GM23248 (cell line): ENCODE measurements around the gene MAP1B. TPM values are rescaled to one million over a fixed set of nuclear protein-coding genes. Genes with fewer than 3 reads are reported as not detected.
A peak's percentile ranks its signal among the peaks of the same experiment; 100 is the strongest.

Experiments
- DNase-seq: peaks from one replicate; pipeline ENCODE4 v3.0.0-alpha.2; 2015
- H2AFZ ChIP-seq: fragments of 200-600 bp; sonication (generic); 2 replicates; pipeline ENCODE4 v1.6.1; 2016; ENCODE audit warnings: antibody characterized with exemption
- H3F3A ChIP-seq: fragments of 200-600 bp; sonication (generic); 2 replicates; pipeline ENCODE4 v1.6.1; 2016; ENCODE audit warnings: mild to moderate bottlenecking, antibody characterized with exemption, mixed run types; ENCODE audit not compliant: insufficient read depth
- H3K27ac ChIP-seq: fragments of 200-600 bp; sonication (generic); 2 replicates; pipeline ENCODE4 v1.5.1; 2016; ENCODE audit warnings: mild to moderate bottlenecking
- H3K27me3 ChIP-seq: fragments of 200-600 bp; sonication (generic); replicated peaks from 2 replicates; pipeline ENCODE4 v1.6.1; 2016; ENCODE audit warnings: mild to moderate bottlenecking; ENCODE audit not compliant: insufficient read depth
- H3K36me3 ChIP-seq: fragments of 200-600 bp; sonication (generic); 2 replicates; pipeline ENCODE4 v1.6.1; 2016; ENCODE audit warnings: low read depth, mild to moderate bottlenecking
- H3K4me1 ChIP-seq: fragments of 200-600 bp; sonication (generic); 2 replicates; pipeline ENCODE4 v1.6.1; 2016; ENCODE audit warnings: mild to moderate bottlenecking; ENCODE audit not compliant: insufficient read depth
- H3K4me2 ChIP-seq: fragments of 200-600 bp; sonication (generic); one replicate; pipeline ENCODE4 v1.6.1; 2016; ENCODE audit warnings: mild to moderate bottlenecking; ENCODE audit not compliant: unreplicated experiment
- H3K4me3 ChIP-seq: fragments of 200-600 bp; sonication (generic); 2 replicates; pipeline ENCODE4 v1.5.1; 2016; ENCODE audit warnings: mild to moderate bottlenecking
- H3K79me2 ChIP-seq: fragments of 200-600 bp; sonication (generic); 2 replicates; pipeline ENCODE4 v1.6.1; 2016; ENCODE audit warnings: mild to moderate bottlenecking; ENCODE audit not compliant: insufficient read depth
- H3K9ac ChIP-seq: fragments of 200-600 bp; sonication (generic); 2 replicates; pipeline ENCODE4 v1.6.1; 2016; ENCODE audit warnings: mild to moderate bottlenecking
- H3K9me2 ChIP-seq: fragments of 200-600 bp; sonication (generic); 2 replicates; pipeline ENCODE4 v1.6.1; 2016; ENCODE audit warnings: mixed run types, mild to moderate bottlenecking, moderate library complexity; ENCODE audit not compliant: insufficient read depth
- H3K9me3 ChIP-seq: fragments of 200-600 bp; sonication (generic); one replicate; pipeline ENCODE4 v1.6.1; 2017; ENCODE audit warnings: low read depth
- H4K20me1 ChIP-seq: fragments of 200-600 bp; sonication (generic); 2 replicates; pipeline ENCODE4 v1.6.0; 2016; ENCODE audit not compliant: insufficient read depth
- EZH2 ChIP-seq: fragments of 200-600 bp; sonication (generic); IDR thresholded peaks from 2 replicates; pipeline ENCODE4 v1.6.1; 2018; ENCODE audit warnings: antibody characterized with exemption, mild to moderate bottlenecking; ENCODE audit not compliant: insufficient read depth, poor library complexity, severe bottlenecking
- EZH2phosphoT487 ChIP-seq: fragments of 200-600 bp; sonication (generic); IDR thresholded peaks from 2 replicates; pipeline ENCODE4 v1.6.1; 2018; ENCODE audit warnings: antibody characterized with exemption, moderate library complexity, mild to moderate bottlenecking, low read depth; ENCODE audit not compliant: insufficient read depth
- WGBS, 2 experiments: methylation state at CpG; one replicate each; pipeline ENCODE4 v1.1.6; 2015 to 2017; ENCODE audit warnings: low lambda C conversion rate in 2 of 2, low coverage in 1 of 2; ENCODE audit errors: missing lambda C conversion rate in 2 of 2; 5-methylcytosine and 5-hydroxymethylcytosine counted together
- in situ Hi-C: fragments of 300-500 bp; cut with MboI; formaldehyde crosslinking; loops from 2 replicates; pipeline ENCODE4 v1.15.0; 2020
- polyA plus RNA-seq: library from polyadenylated mRNA; unstranded; fragments of >200 nt; fragmentation: Nextera tagmentation; extraction: Ambion mirVana; gene quantifications from 2 replicates; pipeline ENCODE4 v1.2.1, GENCODE V29; 2016
- total RNA-seq: library from RNA; depleted of rRNA; stranded (reverse); fragments of >200 nt; shearing (Covaris generic); gene quantifications from 2 replicates; pipeline ENCODE4 v1.2.3, GENCODE V29; 2014

The MAP1B gene
- total and polyA plus RNA-seq, 2 experiments from 2014 or later, result 149 to 267 TPM

GRCh38 chr5:72092074-72092473 is 15.2 kb upstream of the MAP1B start:
- in situ Hi-C loops, result no loop called here
- Histone ChIP-seq H3K4me2 (no peak overlapping the region), H3K4me1 (0 out of 2 replicates have a peak, but pooled peaks cover 4% of the 10 kb centered on the region), H3F3A (0 out of 2 replicates have a peak, but pooled peaks cover 3% of the 10 kb centered on the region), H3K9ac (no peak overlapping the region), H3K27ac (no peak overlapping the region), H3K9me3 (no peaks in the 10 kb centered on the region), H3K36me3 (no peaks in the 10 kb centered on the region), H2AFZ (no peak overlapping the region), H3K4me3 (no peak overlapping the region), H3K27me3 (no peaks in the 10 kb centered on the region), H3K79me2 (no peaks in the 10 kb centered on the region), H3K9me2 (no peaks in the 10 kb centered on the region), H4K20me1 (no peaks in the 10 kb centered on the region)
- DNase-seq, result no peak
- TF ChIP-seq EZH2 (no peak), EZH2phosphoT487 (no peak)
- 77 to 79% methylated on average over 1 of the region's 1 CpG for WGBS, 2 experiments

GRCh38 chr5:72093217-72093616 is 14.1 kb upstream of the MAP1B start:
- no peak overlapping the region for H3K4me2 ChIP-seq
- H3K9me2 ChIP-seq, result no peaks in the 10 kb centered on the region
- no peaks in the 10 kb centered on the region for H3K36me3 ChIP-seq
- no peak overlapping the region for H3K9ac ChIP-seq
- peak; percentile 80 for DNase-seq
- H3K79me2 ChIP-seq, result no peaks in the 10 kb centered on the region
- no peaks in the 10 kb centered on the region for H3K27me3 ChIP-seq
- H3F3A ChIP-seq, result 0 out of 2 replicates have a peak, but pooled peaks cover 4% of the 10 kb centered on the region
- in situ Hi-C loops, result no loop called here
- 0 out of 2 replicates have a peak, but pooled peaks cover 5% of the 10 kb centered on the region for H3K4me1 ChIP-seq
- H3K9me3 ChIP-seq, result no peaks in the 10 kb centered on the region
- no peak overlapping the region for H2AFZ ChIP-seq
- TF ChIP-seq EZH2phosphoT487 (no peak), EZH2 (no peak)
- no peak overlapping the region for H3K27ac ChIP-seq
- H4K20me1 ChIP-seq, result no peaks in the 10 kb centered on the region
- H3K4me3 ChIP-seq, result no peak overlapping the region

GRCh38 chr5:72093824-72094223 is 13.5 kb upstream of the MAP1B start:
- H3K9me2 ChIP-seq, result no peaks in the 10 kb centered on the region
- H3K4me2 ChIP-seq, result no peak overlapping the region
- no peaks in the 10 kb centered on the region for H3K36me3 ChIP-seq
- no peaks in the 10 kb centered on the region for H3K9me3 ChIP-seq
- 0 out of 2 replicates have a peak, but pooled peaks cover 5% of the 10 kb centered on the region for H3K4me1 ChIP-seq
- TF ChIP-seq EZH2, result no peak
- TF ChIP-seq EZH2phosphoT487, result no peak
- 62 to 64% methylated on average over 3 of the region's 3 CpGs for WGBS, 2 experiments
- DNase-seq, result no peak
- no peak overlapping the region for H3K27ac ChIP-seq
- H3K9ac ChIP-seq, result no peak overlapping the region
- in situ Hi-C loops, result no loop called here
- H3K27me3 ChIP-seq, result no peaks in the 10 kb centered on the region
- H3K4me3 ChIP-seq, result no peak overlapping the region
- H3F3A ChIP-seq, result 0 out of 2 replicates have a peak, but pooled peaks cover 4% of the 10 kb centered on the region
- H3K79me2 ChIP-seq, result no peaks in the 10 kb centered on the region
- no peaks in the 10 kb centered on the region for H4K20me1 ChIP-seq
- no peak overlapping the region for H2AFZ ChIP-seq

- Histone ChIP-seq H3K4me1 (0 out of 2 replicates have a peak, but pooled peaks cover 6% of the 10 kb centered on the region), H3K27ac (no peak overlapping the region), H4K20me1 (no peaks in the 10 kb centered on the region), H3F3A (0 out of 2 replicates have a peak, but pooled peaks cover 4% of the 10 kb centered on the region), H3K4me2 (no peak overlapping the region), H3K9ac (no peak overlapping the region), H3K9me2 (no peaks in the 10 kb centered on the region), H3K36me3 (no peaks in the 10 kb centered on the region), H3K4me3 (no peak overlapping the region), H3K79me2 (no peaks in the 10 kb centered on the region), H2AFZ (no peak overlapping the region), H3K27me3 (no peaks in the 10 kb centered on the region), H3K9me3 (no peaks in the 10 kb centered on the region)
- TF ChIP-seq EZH2 (no peak), EZH2phosphoT487 (no peak)
- 51 to 67% methylated on average over 6 of the region's 6 CpGs for WGBS, 2 experiments
- in situ Hi-C loops, result no loop called here
- DNase-seq, result peak; percentile 59
Observed at GRCh38 chr5:72096602-72097188, 10.6 kb upstream of the MAP1B start.

GRCh38 chr5:72101828-72102227 is 5.4 kb upstream of the MAP1B start:
- TF ChIP-seq EZH2phosphoT487 (no peak), EZH2 (no peak)
- H3K4me1 ChIP-seq, result peaks cover 11% of the 10 kb centered on the region; the same call in 1 of the 2 replicates
- H3K4me3 ChIP-seq, result no peak overlapping the region
- H2AFZ ChIP-seq, result no peak overlapping the region
- WGBS, 2 experiments, result 56 to 82% methylated on average over 1 of the region's 1 CpG
- H3F3A ChIP-seq, result peaks cover 12% of the 10 kb centered on the region; the same call in 1 of the 2 replicates
- in situ Hi-C loops, result loop anchor here (25.0 kb wide), 1 partner anchor 315 kb away; no protein-coding TSS in a partner anchor
- no peak overlapping the region for H3K27ac ChIP-seq
- DNase-seq, result peak; percentile 66
- no peaks in the 10 kb centered on the region for H4K20me1 ChIP-seq
- H3K36me3 ChIP-seq, result no peaks in the 10 kb centered on the region
- no peaks in the 10 kb centered on the region for H3K9me2 ChIP-seq
- no peaks in the 10 kb centered on the region for H3K79me2 ChIP-seq
- H3K9me3 ChIP-seq, result no peaks in the 10 kb centered on the region
- no peaks in the 10 kb centered on the region for H3K27me3 ChIP-seq
- no peak overlapping the region for H3K9ac ChIP-seq
- H3K4me2 ChIP-seq, result no peak overlapping the region
